Measurements from ENCODE around the gene PVR.

DNA sequence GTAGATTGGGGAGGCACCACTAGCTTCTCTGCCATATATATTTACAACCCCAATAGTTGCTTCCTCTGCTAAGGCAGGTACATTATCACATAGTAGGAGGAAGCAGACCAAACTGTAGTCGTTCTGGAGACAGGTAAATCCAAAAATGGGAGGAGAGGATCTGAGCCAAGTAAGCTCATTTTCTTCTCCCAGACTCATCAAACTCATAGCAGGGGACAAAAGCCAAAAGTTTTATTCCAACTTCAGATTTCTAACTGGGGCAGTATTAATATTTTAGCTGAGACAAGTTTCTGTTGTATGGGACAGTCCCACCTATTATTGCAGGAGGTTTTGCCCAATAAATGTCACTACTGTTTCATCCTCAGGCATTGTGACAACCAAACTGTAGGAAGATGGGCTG lies 38.2 kb upstream of the PVR start:
- TF ChIP-seq, protein P1, sequence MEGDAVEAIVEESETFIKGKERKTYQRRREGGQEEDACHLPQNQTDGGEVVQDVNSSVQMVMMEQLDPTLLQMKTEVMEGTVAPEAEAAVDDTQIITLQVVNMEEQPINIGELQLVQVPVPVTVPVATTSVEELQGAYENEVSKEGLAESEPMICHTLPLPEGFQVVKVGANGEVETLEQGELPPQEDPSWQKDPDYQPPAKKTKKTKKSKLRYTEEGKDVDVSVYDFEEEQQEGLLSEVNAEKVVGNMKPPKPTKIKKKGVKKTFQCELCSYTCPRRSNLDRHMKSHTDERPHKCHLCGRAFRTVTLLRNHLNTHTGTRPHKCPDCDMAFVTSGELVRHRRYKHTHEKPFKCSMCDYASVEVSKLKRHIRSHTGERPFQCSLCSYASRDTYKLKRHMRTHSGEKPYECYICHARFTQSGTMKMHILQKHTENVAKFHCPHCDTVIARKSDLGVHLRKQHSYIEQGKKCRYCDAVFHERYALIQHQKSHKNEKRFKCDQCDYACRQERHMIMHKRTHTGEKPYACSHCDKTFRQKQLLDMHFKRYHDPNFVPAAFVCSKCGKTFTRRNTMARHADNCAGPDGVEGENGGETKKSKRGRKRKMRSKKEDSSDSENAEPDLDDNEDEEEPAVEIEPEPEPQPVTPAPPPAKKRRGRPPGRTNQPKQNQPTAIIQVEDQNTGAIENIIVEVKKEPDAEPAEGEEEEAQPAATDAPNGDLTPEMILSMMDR (conservative IDR thresholded peaks at IDR 0.05; ENCODE audit: low read length), result no peak
- no peak for TF ChIP-seq EZH2phosphoT487 (IDR thresholded peaks at IDR 0.05; ENCODE audit: borderline replicate concordance, low read depth, low read length)
